K562 (cell line): ENCODE measurements around the gene SMARCB1. TPM values are rescaled to one million over a fixed set of nuclear protein-coding genes. Genes with fewer than 3 reads are reported as not detected.

Experiments
- ARHGAP35 ChIP-seq: fragments of 450-650 bp; IDR thresholded peaks from 2 replicates; pipeline ENCODE4 v1.6.1; 2018; ENCODE audit not compliant: partially characterized antibody
- DACH1 ChIP-seq: fragments of 450-650 bp; IDR thresholded peaks from 2 replicates; pipeline ENCODE4 v1.6.1; 2018; ENCODE audit not compliant: partially characterized antibody
- MIER1 ChIP-seq: fragments of 450-650 bp; IDR thresholded peaks from 2 replicates; pipeline ENCODE4 v1.6.1; 2016; ENCODE audit warnings: antibody characterized with exemption, mild to moderate bottlenecking, low read depth
- NFYB ChIP-seq: IDR thresholded peaks from 2 replicates; pipeline ENCODE4 v1.6.1; 2011; ENCODE audit warnings: mild to moderate bottlenecking, moderate library complexity; ENCODE audit not compliant: insufficient read length; ENCODE audit errors: extremely low read depth
- NR3C1 ChIP-seq: sonication (generic); formaldehyde crosslinking; IDR thresholded peaks from 2 replicates; pipeline ENCODE4 v1.8.1; 2022; ENCODE audit warnings: missing genetic modification reagents
- PCBP2 ChIP-seq: fragments of 200-400 bp; formaldehyde crosslinking; IDR thresholded peaks from 2 replicates; pipeline ENCODE4 v1.6.1; 2018; ENCODE audit warnings: low read length, low read depth, mild to moderate bottlenecking, moderate library complexity; ENCODE audit not compliant: poor library complexity, severe bottlenecking
- POLR2AphosphoS5 ChIP-seq: IDR thresholded peaks from 2 replicates; pipeline ENCODE4 v1.6.1; 2011; ENCODE audit warnings: mild to moderate bottlenecking, low read depth, low read length, moderate library complexity; ENCODE audit not compliant: control insufficient read depth, insufficient read depth
- POLR2B ChIP-seq: fragments of 450-650 bp; IDR thresholded peaks from 2 replicates; pipeline ENCODE4 v1.6.1; 2018; ENCODE audit warnings: low read depth; ENCODE audit not compliant: partially characterized antibody
- TEAD2 ChIP-seq: fragments of 450-650 bp; IDR thresholded peaks from 2 replicates; pipeline ENCODE4 v1.6.1; 2016; ENCODE audit warnings: missing genetic modification characterization, control low read depth, missing compliant biosample characterization
- ZNF408 ChIP-seq: fragments of 250-450 bp; sonication (Bioruptor Pico); IDR thresholded peaks from 2 replicates; pipeline ENCODE4 v1.4.0; 2020; ENCODE audit warnings: low read depth, mild to moderate bottlenecking, moderate library complexity
- ZNF561 ChIP-seq: fragments of 450-650 bp; formaldehyde crosslinking; conservative IDR thresholded peaks from 2 replicates; pipeline ENCODE4 v1.4.0; 2020; ENCODE audit warnings: mild to moderate bottlenecking, moderate library complexity
- ZNF699 ChIP-seq: fragments of 250-450 bp; sonication (Bioruptor Pico); IDR thresholded peaks from 2 replicates; pipeline ENCODE4 v1.8.0; 2021; ENCODE audit warnings: mild to moderate bottlenecking, moderate library complexity; ENCODE audit not compliant: insufficient replicate concordance
- polyA plus RNA-seq, 8 experiments: library from polyadenylated mRNA; depleted of rRNA in 4 of 8; stranded (reverse) in 5 of 8; unstranded in 3 of 8; fragments of >200 nt; fragmentation: Nextera tagmentation in 2 of 8; fragmentation: Illumina TruSeq in 1 of 8; extraction: Ambion mirVana in 2 of 8; extraction: Trizol in 1 of 8; gene quantifications; 2 replicates each; pipeline versions ENCODE4 v1.2.1 to v1.2.3, GENCODE V29; 2011 to 2014; ENCODE audit warnings: inconsistent platforms in 1 of 8, missing spikeins in 1 of 8
- total RNA-seq, 7 experiments: library from RNA; depleted of rRNA in 6 of 7; stranded (reverse); fragments of >200 nt in 6 of 7; fragmentation: Illumina TruSeq in 2 of 7; extraction: Trizol in 2 of 7; gene quantifications; 2 replicates each; pipeline versions ENCODE4 v1.2.1 to v1.2.3, GENCODE V29; 2011 to 2021; ENCODE audit warnings: low replicate concordance in 1 of 7
- TF ChIP-seq, protein P1 (sequence below), 2 experiments: fragments of 450-650 bp; formaldehyde crosslinking in 1 of 2; IDR thresholded peaks; 2 replicates each; pipeline versions ENCODE4 v1.4.0 to v1.6.1; 2014 to 2020; ENCODE audit warnings: mild to moderate bottlenecking in 2 of 2, borderline replicate concordance in 1 of 2, low read depth in 1 of 2
- TF ChIP-seq, protein P2 (sequence below): sonication (generic); formaldehyde crosslinking; IDR thresholded peaks from 2 replicates; pipeline ENCODE4 v1.8.1; 2023; ENCODE audit warnings: missing genetic modification reagents, mild to moderate bottlenecking, borderline replicate concordance

The SMARCB1 gene
- total and polyA plus RNA-seq, 9 of the 15 experiments (the other 6 are each of a cell fraction or from before 2014, with no cell fraction given) = 1.2 to 113 (median 65.4) TPM

DNA sequence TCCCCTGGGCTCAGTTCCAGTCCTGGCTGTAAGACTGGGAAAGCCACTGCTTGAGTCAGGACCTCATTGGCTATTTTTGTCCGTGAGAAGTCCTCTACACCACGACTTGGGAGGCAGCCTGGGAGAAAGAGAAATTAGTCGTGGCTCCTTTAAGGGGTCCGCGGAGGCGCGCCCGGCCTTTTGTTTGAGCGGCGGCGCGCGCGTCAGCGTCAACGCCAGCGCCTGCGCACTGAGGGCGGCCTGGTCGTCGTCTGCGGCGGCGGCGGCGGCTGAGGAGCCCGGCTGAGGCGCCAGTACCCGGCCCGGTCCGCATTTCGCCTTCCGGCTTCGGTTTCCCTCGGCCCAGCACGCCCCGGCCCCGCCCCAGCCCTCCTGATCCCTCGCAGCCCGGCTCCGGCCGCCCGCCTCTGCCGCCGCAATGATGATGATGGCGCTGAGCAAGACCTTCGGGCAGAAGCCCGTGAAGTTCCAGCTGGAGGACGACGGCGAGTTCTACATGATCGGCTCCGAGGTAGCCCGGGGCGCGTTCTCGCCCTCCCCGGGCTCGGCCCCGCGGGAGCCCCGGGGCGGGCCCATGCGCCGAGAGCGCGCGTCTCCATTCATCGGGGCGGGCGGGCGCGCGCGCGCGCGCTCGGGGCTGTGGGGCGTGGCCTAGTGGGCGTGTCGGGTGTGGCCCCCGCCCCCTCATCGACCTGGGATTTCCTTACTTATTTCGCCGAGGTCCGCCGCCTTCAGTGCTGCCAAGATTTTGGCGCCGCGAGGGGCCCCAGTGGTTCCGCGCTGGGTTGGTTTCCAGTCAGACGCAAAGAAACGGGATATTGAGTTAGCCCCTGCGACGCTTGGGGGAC, at the start of gene SMARCB1 (continued):
- TF ChIP-seq, protein P1, sequence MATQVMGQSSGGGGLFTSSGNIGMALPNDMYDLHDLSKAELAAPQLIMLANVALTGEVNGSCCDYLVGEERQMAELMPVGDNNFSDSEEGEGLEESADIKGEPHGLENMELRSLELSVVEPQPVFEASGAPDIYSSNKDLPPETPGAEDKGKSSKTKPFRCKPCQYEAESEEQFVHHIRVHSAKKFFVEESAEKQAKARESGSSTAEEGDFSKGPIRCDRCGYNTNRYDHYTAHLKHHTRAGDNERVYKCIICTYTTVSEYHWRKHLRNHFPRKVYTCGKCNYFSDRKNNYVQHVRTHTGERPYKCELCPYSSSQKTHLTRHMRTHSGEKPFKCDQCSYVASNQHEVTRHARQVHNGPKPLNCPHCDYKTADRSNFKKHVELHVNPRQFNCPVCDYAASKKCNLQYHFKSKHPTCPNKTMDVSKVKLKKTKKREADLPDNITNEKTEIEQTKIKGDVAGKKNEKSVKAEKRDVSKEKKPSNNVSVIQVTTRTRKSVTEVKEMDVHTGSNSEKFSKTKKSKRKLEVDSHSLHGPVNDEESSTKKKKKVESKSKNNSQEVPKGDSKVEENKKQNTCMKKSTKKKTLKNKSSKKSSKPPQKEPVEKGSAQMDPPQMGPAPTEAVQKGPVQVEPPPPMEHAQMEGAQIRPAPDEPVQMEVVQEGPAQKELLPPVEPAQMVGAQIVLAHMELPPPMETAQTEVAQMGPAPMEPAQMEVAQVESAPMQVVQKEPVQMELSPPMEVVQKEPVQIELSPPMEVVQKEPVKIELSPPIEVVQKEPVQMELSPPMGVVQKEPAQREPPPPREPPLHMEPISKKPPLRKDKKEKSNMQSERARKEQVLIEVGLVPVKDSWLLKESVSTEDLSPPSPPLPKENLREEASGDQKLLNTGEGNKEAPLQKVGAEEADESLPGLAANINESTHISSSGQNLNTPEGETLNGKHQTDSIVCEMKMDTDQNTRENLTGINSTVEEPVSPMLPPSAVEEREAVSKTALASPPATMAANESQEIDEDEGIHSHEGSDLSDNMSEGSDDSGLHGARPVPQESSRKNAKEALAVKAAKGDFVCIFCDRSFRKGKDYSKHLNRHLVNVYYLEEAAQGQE (IDR thresholded peaks at IDR 0.05; ENCODE audit: borderline replicate concordance) = peak; percentile 5; the same call in 1 of the 2 replicates
- TF ChIP-seq, protein P1 (CRISPR knock-in tag; IDR thresholded peaks at IDR 0.05; ENCODE audit: low read depth) = 0 out of 2 replicates have a peak, but pooled peaks have one; percentile 48
- no peak for TF ChIP-seq PCBP2
- TF ChIP-seq ZNF561 = no peak
- peak; percentile 81 for TF ChIP-seq POLR2B
- no peak for TF ChIP-seq NFYB
- no peak for TF ChIP-seq MIER1
- no peak for TF ChIP-seq NR3C1 (CRISPR knock-in tag)
- no peak for TF ChIP-seq ARHGAP35
- TF ChIP-seq ZNF408 (CRISPR knock-in tag) = no peak
- TF ChIP-seq POLR2AphosphoS5 = no peak
- no peak for TF ChIP-seq DACH1
- TF ChIP-seq ZNF699 (CRISPR knock-in tag) = no peak
- TF ChIP-seq TEAD2 (tag) = no peak
- TF ChIP-seq, protein P2, sequence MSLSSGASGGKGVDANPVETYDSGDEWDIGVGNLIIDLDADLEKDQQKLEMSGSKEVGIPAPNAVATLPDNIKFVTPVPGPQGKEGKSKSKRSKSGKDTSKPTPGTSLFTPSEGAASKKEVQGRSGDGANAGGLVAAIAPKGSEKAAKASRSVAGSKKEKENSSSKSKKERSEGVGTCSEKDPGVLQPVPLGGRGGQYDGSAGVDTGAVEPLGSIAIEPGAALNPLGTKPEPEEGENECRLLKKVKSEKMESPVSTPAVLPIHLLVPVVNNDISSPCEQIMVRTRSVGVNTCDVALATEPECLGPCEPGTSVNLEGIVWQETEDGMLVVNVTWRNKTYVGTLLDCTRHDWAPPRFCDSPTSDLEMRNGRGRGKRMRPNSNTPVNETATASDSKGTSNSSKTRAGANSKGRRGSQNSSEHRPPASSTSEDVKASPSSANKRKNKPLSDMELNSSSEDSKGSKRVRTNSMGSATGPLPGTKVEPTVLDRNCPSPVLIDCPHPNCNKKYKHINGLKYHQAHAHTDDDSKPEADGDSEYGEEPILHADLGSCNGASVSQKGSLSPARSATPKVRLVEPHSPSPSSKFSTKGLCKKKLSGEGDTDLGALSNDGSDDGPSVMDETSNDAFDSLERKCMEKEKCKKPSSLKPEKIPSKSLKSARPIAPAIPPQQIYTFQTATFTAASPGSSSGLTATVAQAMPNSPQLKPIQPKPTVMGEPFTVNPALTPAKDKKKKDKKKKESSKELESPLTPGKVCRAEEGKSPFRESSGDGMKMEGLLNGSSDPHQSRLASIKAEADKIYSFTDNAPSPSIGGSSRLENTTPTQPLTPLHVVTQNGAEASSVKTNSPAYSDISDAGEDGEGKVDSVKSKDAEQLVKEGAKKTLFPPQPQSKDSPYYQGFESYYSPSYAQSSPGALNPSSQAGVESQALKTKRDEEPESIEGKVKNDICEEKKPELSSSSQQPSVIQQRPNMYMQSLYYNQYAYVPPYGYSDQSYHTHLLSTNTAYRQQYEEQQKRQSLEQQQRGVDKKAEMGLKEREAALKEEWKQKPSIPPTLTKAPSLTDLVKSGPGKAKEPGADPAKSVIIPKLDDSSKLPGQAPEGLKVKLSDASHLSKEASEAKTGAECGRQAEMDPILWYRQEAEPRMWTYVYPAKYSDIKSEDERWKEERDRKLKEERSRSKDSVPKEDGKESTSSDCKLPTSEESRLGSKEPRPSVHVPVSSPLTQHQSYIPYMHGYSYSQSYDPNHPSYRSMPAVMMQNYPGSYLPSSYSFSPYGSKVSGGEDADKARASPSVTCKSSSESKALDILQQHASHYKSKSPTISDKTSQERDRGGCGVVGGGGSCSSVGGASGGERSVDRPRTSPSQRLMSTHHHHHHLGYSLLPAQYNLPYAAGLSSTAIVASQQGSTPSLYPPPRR = no peak
